HPDE6-E6E7 (cell line): ENCODE measurements around the gene NAALADL2.
"Not testable (repeated sequence)": the region's sequence is repeated elsewhere in the genome, so short reads cannot be mapped to it uniquely, and the experiment has no call there.

Source experiments
- DNase-seq: peaks from one replicate; pipeline ENCODE4 v3.0.0; 2011; ENCODE audit warnings: missing footprints; ENCODE audit errors: extremely low spot score

The NAALADL2 gene

GRCh38 chr3:175421902-175422301 is 562.8 kb downstream of the NAALADL2 start:
- DNase-seq: no peak

- no peak for DNase-seq
These were observed 563.6 kb downstream of the NAALADL2 start for GRCh38 chr3:175422744-175423143.

- DNase-seq: not testable (repeated sequence)
These were observed 564.7 kb downstream of the NAALADL2 start for GRCh38 chr3:175423848-175424247.

GRCh38 chr3:175426805-175427204 is 567.7 kb downstream of the NAALADL2 start:
- DNase-seq: peak; percentile 3

GRCh38 chr3:175428466-175428865 is 569.3 kb downstream of the NAALADL2 start:
- DNase-seq: no peak

- no peak for DNase-seq
These were observed 572.0 kb downstream of the NAALADL2 start for GRCh38 chr3:175430983-175431773.

GRCh38 chr3:175432376-175433025 is 573.4 kb downstream of the NAALADL2 start:
- DNase-seq: no peak

GRCh38 chr3:175433026-175433674 is 574.0 kb downstream of the NAALADL2 start:
- DNase-seq: no peak

GRCh38 chr3:175434561-175434960 is 575.4 kb downstream of the NAALADL2 start:
- DNase-seq: no peak

- DNase-seq: no peak
These were observed 584.5 kb downstream of the NAALADL2 start for GRCh38 chr3:175443682-175444081.

- no peak for DNase-seq
These were observed 586.6 kb downstream of the NAALADL2 start for GRCh38 chr3:175445741-175446140.

- DNase-seq: no peak
These were observed 588.4 kb downstream of the NAALADL2 start for GRCh38 chr3:175447521-175447920.

- DNase-seq: no peak
These were observed 594.2 kb downstream of the NAALADL2 start for GRCh38 chr3:175453361-175453760.

GRCh38 chr3:175456466-175456865 is 597.3 kb downstream of the NAALADL2 start:
- DNase-seq: peak; percentile 16

GRCh38 chr3:175457301-175457700 is 598.2 kb downstream of the NAALADL2 start:
- no peak for DNase-seq

GRCh38 chr3:175460849-175461399 is 601.8 kb downstream of the NAALADL2 start:
- DNase-seq: not testable (repeated sequence)

GRCh38 chr3:175464362-175464761 is 605.2 kb downstream of the NAALADL2 start:
- no peak for DNase-seq

GRCh38 chr3:175469124-175469523 is 610.0 kb downstream of the NAALADL2 start:
- no peak for DNase-seq

GRCh38 chr3:175475765-175476164 is 616.6 kb downstream of the NAALADL2 start:
- DNase-seq: no peak

- DNase-seq: no peak
These were observed 617.4 kb downstream of the NAALADL2 start for GRCh38 chr3:175476489-175476888.

- no peak for DNase-seq
These were observed 618.6 kb downstream of the NAALADL2 start for GRCh38 chr3:175477651-175478224.

- no peak for DNase-seq
These were observed 619.2 kb downstream of the NAALADL2 start for GRCh38 chr3:175478301-175478700.
